ENCODE measurements around the gene POU2F2. TPM values are rescaled to one million over a fixed set of nuclear protein-coding genes. Genes with fewer than 3 reads are reported as not detected.

The POU2F2 gene
- total RNA-seq, 1 experiment from 2014 or later = 0.89 TPM

- H3K27me3 ChIP-seq (ENCODE audit: insufficient read depth, low read length) = no peaks in the 10 kb centered on the region
- DNase-seq (ENCODE audit: low read depth, low spot score) (no peak), ATAC-seq (no peak)
- H4K20me1 ChIP-seq (ENCODE audit: insufficient read depth) = no peaks in the 10 kb centered on the region
- no peak for TF ChIP-seq EGR1 (IDR thresholded peaks at IDR 0.05; ENCODE audit: low read depth)
- TF ChIP-seq EZH2phosphoT487 (IDR thresholded peaks at IDR 0.05; ENCODE audit: borderline replicate concordance) = no peak
- TF ChIP-seq POLR2AphosphoS5 (IDR thresholded peaks at IDR 0.05; ENCODE audit: low read depth, low read length) = no peak
- TF ChIP-seq MAX (IDR thresholded peaks at IDR 0.05) = no peak
- TF ChIP-seq ELF1 (IDR thresholded peaks at IDR 0.05; ENCODE audit: borderline replicate concordance, low read depth) = no peak
- TF ChIP-seq SP1 (IDR thresholded peaks at IDR 0.05; ENCODE audit: low read depth) = no peak
- TF ChIP-seq ZBTB33 (IDR thresholded peaks at IDR 0.05; ENCODE audit: extremely low read depth, insufficient replicate concordance, low read length) = no peak
- TF ChIP-seq CTCF (IDR thresholded peaks at IDR 0.05 in 2 of 3, conservative IDR thresholded peaks at IDR 0.05 in 1 of 3; ENCODE audit: borderline replicate concordance in 1 of 3, insufficient read depth in 1 of 3, low read depth in 2 of 3, low read length in 2 of 3) = no peak
- no peak for TF ChIP-seq ZNF274 (IDR thresholded peaks at IDR 0.05; ENCODE audit: low read depth, low read length)
- TF ChIP-seq ATF3 (IDR thresholded peaks at IDR 0.05) = no peak
- no peak for TF ChIP-seq CBX3 (IDR thresholded peaks at IDR 0.05; ENCODE audit: low read depth)
- TF ChIP-seq FOSL1 (IDR thresholded peaks at IDR 0.05; ENCODE audit: low read depth) = no peak
- TF ChIP-seq EZH2 (IDR thresholded peaks at IDR 0.05) = no peak
- TF ChIP-seq YY1 (IDR thresholded peaks at IDR 0.05; ENCODE audit: extremely low read depth, insufficient replicate concordance, low read depth, low read length) = no peak
- no peak for TF ChIP-seq TCF7L2 (IDR thresholded peaks at IDR 0.05; ENCODE audit: borderline replicate concordance, extremely low read depth, insufficient read depth, insufficient read length)
- no peak for TF ChIP-seq JUND (IDR thresholded peaks at IDR 0.05)
- no peak for TF ChIP-seq REST (IDR thresholded peaks at IDR 0.05; ENCODE audit: low read depth)
- no peak for TF ChIP-seq ZFX (IDR thresholded peaks at IDR 0.05)
- TF ChIP-seq POLR2A (IDR thresholded peaks at IDR 0.05; ENCODE audit: borderline replicate concordance, extremely low read depth, insufficient read depth, insufficient read length) = no peak
- TF ChIP-seq SIN3A (IDR thresholded peaks at IDR 0.05; ENCODE audit: low read depth) = no peak
- H3K27ac ChIP-seq (ENCODE audit: low read depth, low read length) = no peak overlapping the region; the same call in 1 of the 2 replicates
- H3K9me3 ChIP-seq (ENCODE audit: control insufficient read depth in 1 of 2, insufficient read depth in 1 of 2, low read depth in 1 of 2, low read length in 2 of 2) = no peaks in the 10 kb centered on the region
- H3K9ac ChIP-seq (ENCODE audit: low read length) = no peak overlapping the region
- no peak overlapping the region for H2AFZ ChIP-seq (ENCODE audit: low read depth, low read length, poor library complexity, severe bottlenecking)
- no peaks in the 10 kb centered on the region for H3K36me3 ChIP-seq (ENCODE audit: control insufficient read depth in 1 of 2, insufficient read depth in 2 of 2, low read length in 2 of 2)
- intact Hi-C loops (cut with micrococcal nuclease) = no loop called here
- ChIA-PET RAD21 (ENCODE audit: low non-redundant PET in 1 of 2, low total read pairs in 2 of 2, uncharacterized antibody in 2 of 2, unreplicated experiment in 2 of 2) (no interaction called here), CTCF (no interaction called here), POLR2A (no interaction called here)
- BruUV-seq (replicated peaks) = no TSS peak
- H3K9me2 ChIP-seq (ENCODE audit: insufficient read depth) = no peaks in the 10 kb centered on the region
- H3K4me3 ChIP-seq (replicated peaks in 1 of 2; ENCODE audit: low read depth in 1 of 2, low read length in 2 of 2) = no peak overlapping the region
- H3K79me2 ChIP-seq (ENCODE audit: insufficient read depth, low read length) = no peaks in the 10 kb centered on the region
- no peak overlapping the region for H3K4me2 ChIP-seq (ENCODE audit: low read length)
- H3K4me1 ChIP-seq (ENCODE audit: control insufficient read depth in 1 of 2, insufficient read depth in 2 of 2, low read length in 2 of 2) = peaks cover 5 to 19% of the 10 kb centered on the region in 2 experiments; a peak in 2 of 4 replicates
Observed at GRCh38 chr19:42054205-42054604, 78.0 kb downstream of the POU2F2 start.
